Progenitor cell of endocrine pancreas (in vitro differentiated cells): ENCODE measurements around the gene ABCC8. TPM values are rescaled to one million over a fixed set of nuclear protein-coding genes. Genes with fewer than 3 reads are reported as not detected.

ENCODE experiments used
- DNase-seq: peaks from one replicate; pipeline ENCODE4 v3.0.0; 2021; ENCODE audit warnings: low spot score; ENCODE audit not compliant: unreplicated experiment
- H3K27ac Mint-ChIP-seq: 2 replicates; pipeline ENCODE4 v1.8.0; 2021; ENCODE audit warnings: mild to moderate bottlenecking, moderate library complexity, mixed read lengths
- H3K27me3 Mint-ChIP-seq: 2 replicates; pipeline ENCODE4 v1.8.0; 2021; ENCODE audit warnings: mixed read lengths
- H3K36me3 Mint-ChIP-seq: 2 replicates; pipeline ENCODE4 v1.8.0; 2022; ENCODE audit warnings: mixed read lengths; ENCODE audit not compliant: insufficient read depth
- H3K4me1 Mint-ChIP-seq: 2 replicates; pipeline ENCODE4 v1.8.0; 2021; ENCODE audit warnings: low read depth, mixed read lengths
- H3K4me3 Mint-ChIP-seq: 2 replicates; pipeline ENCODE4 v1.8.0; 2021; ENCODE audit warnings: low read depth, mild to moderate bottlenecking, moderate library complexity, mixed read lengths
- H3K9me3 Mint-ChIP-seq: 2 replicates; pipeline ENCODE4 v1.8.0; 2021; ENCODE audit warnings: low read depth, mixed read lengths
- CTCF ChIP-seq: fragments of 200-600 bp; sonication (generic); IDR thresholded peaks from one replicate; pipeline ENCODE4 v1.5.0; 2021; ENCODE audit warnings: antibody characterized with exemption, mild to moderate bottlenecking; ENCODE audit not compliant: unreplicated experiment
- total RNA-seq: library from RNA; stranded (reverse); gene quantifications from 2 replicates; pipeline ENCODE4 v1.2.1, GENCODE V29; 2021

ABCC8 gene
- total RNA-seq, 1 donor from 2014 or later = 23.9 TPM

DNA sequence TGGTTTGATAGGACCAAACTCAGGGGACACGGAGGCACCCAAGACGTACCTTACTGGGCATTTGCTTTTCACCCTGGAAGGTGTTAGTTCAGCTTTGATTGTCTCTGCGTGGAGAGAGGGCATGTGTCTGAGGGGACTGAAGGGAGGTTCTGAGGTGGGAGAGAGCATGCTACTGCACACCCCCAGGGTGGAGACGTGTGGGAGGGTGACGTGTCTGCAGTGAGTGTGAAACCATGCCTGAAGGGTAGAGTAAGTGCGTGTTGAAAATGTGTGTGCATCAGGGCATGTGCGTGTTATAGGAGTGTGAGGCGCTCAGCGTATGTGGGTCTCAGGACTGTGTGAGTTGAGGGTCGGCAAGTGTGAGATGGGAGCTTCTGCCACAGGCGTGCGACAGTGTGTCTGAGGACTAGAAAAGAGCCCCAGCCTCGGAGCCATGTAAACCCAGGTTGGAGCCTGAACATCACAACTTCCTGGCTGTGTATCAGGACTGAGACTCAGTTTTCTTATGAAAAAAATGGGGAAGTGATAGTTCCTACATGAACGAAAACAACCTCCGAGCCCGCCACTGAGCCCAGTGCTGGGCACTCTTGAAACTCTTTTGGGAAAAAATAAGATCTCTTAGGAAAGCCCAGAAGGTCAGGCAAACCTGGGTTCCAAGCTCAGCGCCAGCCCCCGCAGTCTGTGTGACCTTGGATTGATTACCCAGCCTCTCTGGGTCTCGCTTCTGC, 76.4 kb downstream of the ABCC8 start:
- Mint-ChIP-seq H3K36me3 (no peaks in the 10 kb centered on the region), H3K4me1 (no peaks in the 10 kb centered on the region), H3K9me3 (no peaks in the 10 kb centered on the region), H3K4me3 (no peak overlapping the region), H3K27me3 (peaks cover 14% of the 10 kb centered on the region), H3K27ac (no peak overlapping the region)
- DNase-seq = no peak
- TF ChIP-seq CTCF = no peak

- Mint-ChIP-seq H3K36me3 (no peaks in the 10 kb centered on the region), H3K4me1 (no peaks in the 10 kb centered on the region), H3K27me3 (peaks cover 14% of the 10 kb centered on the region), H3K27ac (no peak overlapping the region), H3K9me3 (no peaks in the 10 kb centered on the region), H3K4me3 (no peak overlapping the region)
- no peak for DNase-seq
- no peak for TF ChIP-seq CTCF
Measured at GRCh38 chr11:17399236-17399635, 77.4 kb downstream of the ABCC8 start.

GRCh38 chr11:17397311-17398002, 79.2 kb downstream of the ABCC8 start:
- H3K4me3 Mint-ChIP-seq = no peak overlapping the region
- no peaks in the 10 kb centered on the region for H3K4me1 Mint-ChIP-seq
- no peak for TF ChIP-seq CTCF
- no peak for DNase-seq
- peaks cover 14% of the 10 kb centered on the region for H3K27me3 Mint-ChIP-seq
- no peak overlapping the region for H3K27ac Mint-ChIP-seq
- no peaks in the 10 kb centered on the region for H3K9me3 Mint-ChIP-seq
- no peaks in the 10 kb centered on the region for H3K36me3 Mint-ChIP-seq

- no peak for TF ChIP-seq CTCF
- Mint-ChIP-seq H3K36me3 (no peaks in the 10 kb centered on the region), H3K4me3 (no peak overlapping the region), H3K27ac (no peak overlapping the region), H3K4me1 (no peaks in the 10 kb centered on the region), H3K27me3 (peaks cover 18% of the 10 kb centered on the region), H3K9me3 (no peaks in the 10 kb centered on the region)
- no peak for DNase-seq
Measured at GRCh38 chr11:17396598-17397310, 79.9 kb downstream of the ABCC8 start.

DNA sequence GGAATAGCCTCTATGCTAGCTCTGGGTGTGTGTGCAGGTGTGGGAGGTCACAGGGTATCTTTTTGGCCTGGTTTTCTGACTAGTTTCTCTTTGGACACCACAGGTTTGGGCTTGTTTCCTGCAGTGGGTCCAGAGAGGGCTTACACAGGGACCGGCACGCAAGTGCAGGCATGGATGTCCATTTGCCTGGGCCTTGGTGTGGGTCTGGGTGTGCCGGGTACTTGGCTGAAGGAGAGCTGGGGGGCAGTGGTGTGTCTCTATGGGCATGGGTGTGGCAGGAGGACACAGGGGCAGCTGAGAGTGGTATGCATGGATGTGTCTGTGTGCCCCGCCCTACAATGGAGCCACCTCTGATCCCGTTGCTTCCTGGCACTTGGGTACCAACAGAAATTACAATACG, 80.7 kb downstream of the ABCC8 start:
- Mint-ChIP-seq H3K27ac (no peak overlapping the region), H3K36me3 (no peaks in the 10 kb centered on the region), H3K9me3 (no peaks in the 10 kb centered on the region)

More for the DNA sequence above, 80.7 kb downstream of the ABCC8 start:
- no peak for TF ChIP-seq CTCF
- Mint-ChIP-seq H3K27me3 (peaks cover 24% of the 10 kb centered on the region), H3K4me1 (no peaks in the 10 kb centered on the region), H3K4me3 (no peak overlapping the region)
- DNase-seq = no peak
